Neural cell (in vitro differentiated cells): ENCODE measurements around the gene HNRNPLL. TPM values are rescaled to one million over a fixed set of nuclear protein-coding genes. Genes with fewer than 3 reads are reported as not detected.

Source experiments
- H2AFZ ChIP-seq: fragments of 200-600, 300-800 bp; sonication (generic), shearing (Covaris generic); 2 replicates; pipeline ENCODE4 v1.6.0; 2014; ENCODE audit warnings: low read depth, mild to moderate bottlenecking, antibody characterized with exemption, low read length, moderate library complexity
- H3F3A ChIP-seq: fragments of 200-600 bp; shearing (Covaris generic); 2 replicates; pipeline ENCODE4 v1.6.1; 2016; ENCODE audit warnings: mild to moderate bottlenecking, moderate library complexity, mixed read lengths, antibody characterized with exemption, low read length; ENCODE audit not compliant: insufficient read depth, poor library complexity, severe bottlenecking
- H3K27ac ChIP-seq: fragments of 200-600, 300-800 bp; sonication (generic), shearing (Covaris generic); 2 replicates; pipeline ENCODE4 v1.5.1; 2014; ENCODE audit warnings: mild to moderate bottlenecking, low read length, moderate library complexity
- H3K27me3 ChIP-seq: fragments of 300-800, 200-600 bp; sonication (generic), shearing (Covaris generic); 2 replicates; pipeline ENCODE4 v1.6.0; 2014; ENCODE audit warnings: mild to moderate bottlenecking, low read depth, low read length, moderate library complexity; ENCODE audit not compliant: insufficient read depth
- H3K36me3 ChIP-seq: fragments of 300-800, 200-600 bp; sonication (generic), shearing (Covaris generic); 2 replicates; pipeline ENCODE4 v1.5.1; 2014; ENCODE audit warnings: mild to moderate bottlenecking, antibody characterized with exemption, low read length, moderate library complexity; ENCODE audit not compliant: insufficient read depth
- H3K4me2 ChIP-seq: fragments of 300-800, 200-600 bp; sonication (generic), shearing (Covaris generic); 2 replicates; pipeline ENCODE4 v1.6.0; 2014; ENCODE audit warnings: mild to moderate bottlenecking, low read length
- H3K4me3 ChIP-seq: fragments of 300-800, 200-600 bp; sonication (generic), shearing (Covaris generic); 2 replicates; pipeline ENCODE4 v1.5.1; 2014; ENCODE audit warnings: mild to moderate bottlenecking, low read length, moderate library complexity
- H3K79me2 ChIP-seq: fragments of 200-600 bp; shearing (Covaris generic); replicated peaks from 2 replicates; pipeline ENCODE4 v1.6.0; 2014; ENCODE audit warnings: mild to moderate bottlenecking, low read length, moderate library complexity; ENCODE audit not compliant: insufficient read depth
- H3K9ac ChIP-seq: fragments of 300-800, 200-600 bp; sonication (generic), shearing (Covaris generic); 2 replicates; pipeline ENCODE4 v1.6.1; 2016; ENCODE audit warnings: mild to moderate bottlenecking, low read length, mixed read lengths
- H3K9me2 ChIP-seq: fragments of 200-600 bp; shearing (Covaris generic); 2 replicates; pipeline ENCODE4 v1.6.1; 2016; ENCODE audit warnings: mild to moderate bottlenecking, low read length, mixed read lengths; ENCODE audit not compliant: insufficient read depth
- H3K9me3 ChIP-seq: fragments of 200-600, 300-800 bp; sonication (generic), shearing (Covaris generic); 2 replicates; pipeline ENCODE4 v1.6.1; 2016; ENCODE audit warnings: mild to moderate bottlenecking, mixed run types, low read length, moderate library complexity, mixed read lengths
- H4K20me1 ChIP-seq: fragments of 200-600 bp; shearing (Covaris generic); 2 replicates; pipeline ENCODE4 v1.6.1; 2016; ENCODE audit warnings: mild to moderate bottlenecking, mixed run types; ENCODE audit not compliant: insufficient read depth
- CTCF ChIP-seq: fragments of 450-650 bp; IDR thresholded peaks from 2 replicates; pipeline ENCODE4 v1.5.1; 2014; ENCODE audit warnings: antibody characterized with exemption, mild to moderate bottlenecking, moderate library complexity; ENCODE audit not compliant: poor library complexity, severe bottlenecking
- EP300 ChIP-seq: fragments of 450-650 bp; conservative IDR thresholded peaks from 2 replicates; pipeline ENCODE4 v1.6.1; 2014; ENCODE audit warnings: antibody characterized with exemption, mild to moderate bottlenecking, moderate library complexity; ENCODE audit not compliant: poor library complexity, severe bottlenecking
- EZH2 ChIP-seq: fragments of 200-600, 300-800 bp; shearing (Covaris generic), sonication (generic); IDR thresholded peaks from 2 replicates; pipeline ENCODE4 v1.6.1; 2014; ENCODE audit warnings: antibody characterized with exemption, low read length, borderline replicate concordance, mild to moderate bottlenecking; ENCODE audit not compliant: insufficient read depth, poor library complexity, severe bottlenecking
- MXI1 ChIP-seq: fragments of 450-650 bp; conservative IDR thresholded peaks from 2 replicates; pipeline ENCODE4 v1.6.1; 2014; ENCODE audit warnings: antibody characterized with exemption, mild to moderate bottlenecking; ENCODE audit not compliant: poor library complexity, severe bottlenecking
- POLR2AphosphoS5 ChIP-seq: IDR thresholded peaks from 2 replicates; pipeline ENCODE4 v1.6.1; 2012
- RAD21 ChIP-seq: fragments of 450-650 bp; conservative IDR thresholded peaks from 2 replicates; pipeline ENCODE4 v1.6.1; 2014; ENCODE audit warnings: antibody characterized with exemption, mild to moderate bottlenecking, moderate library complexity
- REST ChIP-seq: IDR thresholded peaks from 2 replicates; pipeline ENCODE4 v1.6.1; 2012; ENCODE audit warnings: borderline replicate concordance
- SMC3 ChIP-seq: fragments of 450-650 bp; conservative IDR thresholded peaks from 2 replicates; pipeline ENCODE4 v1.6.1; 2014; ENCODE audit warnings: antibody characterized with exemption, mild to moderate bottlenecking, moderate library complexity; ENCODE audit not compliant: poor library complexity
- TAF1 ChIP-seq: IDR thresholded peaks from 2 replicates; pipeline ENCODE4 v1.6.1; 2012; ENCODE audit warnings: low read depth
- polyA plus RNA-seq: library from polyadenylated mRNA; depleted of rRNA; stranded (reverse); fragments of >200 nt; gene quantifications from 2 replicates; pipeline ENCODE4 v1.2.3, GENCODE V29; 2014

The HNRNPLL gene
- polyA plus RNA-seq, 1 donor from 2014 or later: 63.5 TPM

- Histone ChIP-seq H3K9me3 (no peaks in the 10 kb centered on the region), H3K4me2 (no peak overlapping the region), H3K79me2 (no peaks in the 10 kb centered on the region), H3F3A (no peaks in the 10 kb centered on the region), H3K4me3 (no peak overlapping the region), H4K20me1 (no peaks in the 10 kb centered on the region), H3K27ac (no peak overlapping the region), H3K27me3 (no peaks in the 10 kb centered on the region), H3K9me2 (no peaks in the 10 kb centered on the region), H3K9ac (no peak overlapping the region), H2AFZ (no peak overlapping the region), H3K36me3 (no peaks in the 10 kb centered on the region)
- TF ChIP-seq SMC3 (no peak), REST (no peak), TAF1 (no peak), MXI1 (no peak), POLR2AphosphoS5 (no peak), RAD21 (no peak), EP300 (no peak), CTCF (no peak), EZH2 (no peak)
Measured at GRCh38 chr2:38615237-38615636, 12.5 kb upstream of the HNRNPLL start.

- TF ChIP-seq REST (no peak), TAF1 (no peak), EP300 (no peak), POLR2AphosphoS5 (no peak), MXI1 (no peak), RAD21 (no peak)
- no peak overlapping the region for H3K4me3 ChIP-seq
Measured at GRCh38 chr2:38613849-38614213, 11.1 kb upstream of the HNRNPLL start.

More at GRCh38 chr2:38613849-38614213, 11.1 kb upstream of the HNRNPLL start:
- H3F3A ChIP-seq: no peaks in the 10 kb centered on the region
- no peak overlapping the region for H3K27ac ChIP-seq
- H3K9me3 ChIP-seq: no peaks in the 10 kb centered on the region
- no peaks in the 10 kb centered on the region for H3K27me3 ChIP-seq
- H3K9ac ChIP-seq: no peak overlapping the region
- no peak overlapping the region for H3K4me2 ChIP-seq
- H3K9me2 ChIP-seq: no peaks in the 10 kb centered on the region
- H4K20me1 ChIP-seq: no peaks in the 10 kb centered on the region
- no peaks in the 10 kb centered on the region for H3K36me3 ChIP-seq
- H2AFZ ChIP-seq: no peak overlapping the region
- H3K79me2 ChIP-seq: no peaks in the 10 kb centered on the region
